Activated T-helper 17 cell treated with anti-CD3 and anti-CD28 coated beads, Interleukin-2, amount 50 U/mL, for 72 hours (primary cell): ENCODE measurements around the gene KIF22. TPM values are rescaled to one million over a fixed set of nuclear protein-coding genes. Genes with fewer than 3 reads are reported as not detected.
A peak's percentile ranks its signal among the peaks of the same experiment; 100 is the strongest.

Experiments
- ATAC-seq: fragments of 150-1000 bp; cut with Tn5 transposase; replicated peaks from 2 replicates; pipeline ENCODE4 v1.10.0; 2021; ENCODE audit warnings: mild to moderate bottlenecking, moderate library complexity
- H3K27ac Mint-ChIP-seq: one replicate; pipeline ENCODE4 v1.8.0; 2022; ENCODE audit warnings: mixed read lengths
- H3K27me3 Mint-ChIP-seq: one replicate; pipeline ENCODE4 v1.8.0; 2022; ENCODE audit warnings: mixed read lengths
- H3K36me3 Mint-ChIP-seq: one replicate; pipeline ENCODE4 v1.8.0; 2022; ENCODE audit warnings: low read depth, mild to moderate bottlenecking, mixed read lengths
- H3K4me1 Mint-ChIP-seq: one replicate; pipeline ENCODE4 v1.8.0; 2022; ENCODE audit warnings: mixed read lengths
- H3K4me3 Mint-ChIP-seq: one replicate; pipeline ENCODE4 v1.8.0; 2022; ENCODE audit warnings: mild to moderate bottlenecking, mixed read lengths
- H3K9me3 Mint-ChIP-seq: one replicate; pipeline ENCODE4 v1.8.0; 2022; ENCODE audit warnings: mixed read lengths
- total RNA-seq, 2 donors: library from RNA; stranded (reverse); gene quantifications; one replicate each; pipeline ENCODE4 v1.2.3, GENCODE V29; 2022

Gene KIF22
- total RNA-seq, 2 donors from 2014 or later = 122 to 139 TPM

DNA sequence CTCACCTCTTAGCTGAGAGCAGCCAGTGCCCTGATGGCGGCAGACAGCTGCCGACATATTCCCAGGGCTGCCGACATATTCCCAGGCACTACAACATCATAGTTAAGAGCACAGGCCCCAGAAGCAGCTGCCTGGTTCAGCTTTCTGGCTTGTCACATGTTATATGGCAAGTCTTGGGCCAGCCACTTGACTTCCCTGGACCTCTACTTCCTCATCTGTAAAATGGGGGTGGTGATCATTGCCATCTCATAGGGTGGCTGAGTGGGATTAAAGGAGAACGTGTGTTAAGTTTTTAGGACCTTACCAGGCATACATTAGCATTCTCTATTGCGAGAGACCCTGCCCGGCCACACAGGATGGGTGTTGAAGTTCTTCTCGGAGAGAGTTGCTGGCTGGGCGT is 53.4 kb downstream of the KIF22 start:
- Mint-ChIP-seq H3K4me3 (no peak overlapping the region), H3K4me1 (no peaks in the 10 kb centered on the region), H3K27me3 (no peaks in the 10 kb centered on the region), H3K36me3 (peaks cover 87% of the 10 kb centered on the region), H3K9me3 (no peaks in the 10 kb centered on the region), H3K27ac (peak overlapping the region; percentile 66)
- no peak for ATAC-seq

DNA sequence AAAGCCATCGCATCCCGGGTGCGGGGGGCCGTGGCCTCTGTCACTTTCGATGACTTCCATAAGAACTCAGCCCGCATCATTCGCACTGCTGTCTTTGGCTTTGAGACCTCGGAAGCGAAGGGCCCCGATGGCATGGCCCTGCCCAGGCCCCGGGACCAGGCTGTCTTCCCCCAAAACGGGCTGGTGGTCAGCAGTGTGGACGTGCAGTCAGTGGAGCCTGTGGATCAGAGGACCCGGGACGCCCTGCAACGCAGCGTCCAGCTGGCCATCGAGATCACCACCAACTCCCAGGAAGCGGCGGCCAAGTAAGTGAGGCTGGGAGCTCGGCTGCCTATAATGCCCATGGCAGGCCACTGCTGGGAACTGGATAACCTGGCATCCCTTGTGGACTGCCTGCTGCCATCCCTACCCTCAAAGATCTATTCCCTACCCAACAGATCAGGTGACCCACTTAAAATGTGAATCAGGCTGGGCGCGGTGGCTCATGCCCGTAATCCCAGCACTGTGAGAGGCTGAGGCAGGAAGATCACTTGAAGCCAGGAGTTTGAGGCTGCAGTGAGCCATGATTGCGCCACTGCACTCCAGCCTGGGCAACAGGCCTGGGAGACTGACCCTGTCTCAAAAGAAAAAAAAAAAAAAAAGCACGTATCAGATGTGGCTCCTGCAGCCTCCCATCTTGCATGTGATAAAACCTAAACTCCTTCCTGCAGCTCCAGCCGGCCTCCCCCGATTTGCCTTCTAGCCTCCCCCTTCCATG is 54.2 kb downstream of the KIF22 start:
- Mint-ChIP-seq H3K4me1 (no peaks in the 10 kb centered on the region), H3K36me3 (peaks cover 87% of the 10 kb centered on the region), H3K27me3 (no peaks in the 10 kb centered on the region), H3K27ac (no peak overlapping the region), H3K9me3 (no peaks in the 10 kb centered on the region), H3K4me3 (no peak overlapping the region)
- no peak for ATAC-seq

DNA sequence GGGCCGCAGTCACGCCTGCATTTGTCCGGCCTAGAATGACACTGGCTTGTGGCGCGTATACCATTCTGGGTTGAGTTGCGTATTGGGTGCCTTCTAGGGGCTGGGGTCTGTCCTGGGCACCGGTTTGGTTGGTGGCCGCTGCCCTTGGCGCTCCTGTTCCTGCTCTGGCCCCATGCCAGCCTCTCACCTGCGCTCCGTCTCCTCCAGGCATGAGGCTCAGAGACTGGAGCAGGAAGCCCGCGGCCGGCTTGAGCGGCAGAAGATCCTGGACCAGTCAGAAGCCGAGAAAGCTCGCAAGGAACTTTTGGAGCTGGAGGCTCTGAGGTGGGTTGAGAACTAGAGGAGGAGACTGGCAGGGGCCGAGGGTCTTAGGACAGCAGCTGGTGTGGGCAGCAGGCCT is 55.1 kb downstream of the KIF22 start:
- Mint-ChIP-seq H3K27me3 (no peaks in the 10 kb centered on the region), H3K9me3 (no peaks in the 10 kb centered on the region), H3K36me3 (peaks cover 87% of the 10 kb centered on the region), H3K27ac (no peak overlapping the region), H3K4me3 (no peak overlapping the region), H3K4me1 (no peaks in the 10 kb centered on the region)
- no peak for ATAC-seq

DNA sequence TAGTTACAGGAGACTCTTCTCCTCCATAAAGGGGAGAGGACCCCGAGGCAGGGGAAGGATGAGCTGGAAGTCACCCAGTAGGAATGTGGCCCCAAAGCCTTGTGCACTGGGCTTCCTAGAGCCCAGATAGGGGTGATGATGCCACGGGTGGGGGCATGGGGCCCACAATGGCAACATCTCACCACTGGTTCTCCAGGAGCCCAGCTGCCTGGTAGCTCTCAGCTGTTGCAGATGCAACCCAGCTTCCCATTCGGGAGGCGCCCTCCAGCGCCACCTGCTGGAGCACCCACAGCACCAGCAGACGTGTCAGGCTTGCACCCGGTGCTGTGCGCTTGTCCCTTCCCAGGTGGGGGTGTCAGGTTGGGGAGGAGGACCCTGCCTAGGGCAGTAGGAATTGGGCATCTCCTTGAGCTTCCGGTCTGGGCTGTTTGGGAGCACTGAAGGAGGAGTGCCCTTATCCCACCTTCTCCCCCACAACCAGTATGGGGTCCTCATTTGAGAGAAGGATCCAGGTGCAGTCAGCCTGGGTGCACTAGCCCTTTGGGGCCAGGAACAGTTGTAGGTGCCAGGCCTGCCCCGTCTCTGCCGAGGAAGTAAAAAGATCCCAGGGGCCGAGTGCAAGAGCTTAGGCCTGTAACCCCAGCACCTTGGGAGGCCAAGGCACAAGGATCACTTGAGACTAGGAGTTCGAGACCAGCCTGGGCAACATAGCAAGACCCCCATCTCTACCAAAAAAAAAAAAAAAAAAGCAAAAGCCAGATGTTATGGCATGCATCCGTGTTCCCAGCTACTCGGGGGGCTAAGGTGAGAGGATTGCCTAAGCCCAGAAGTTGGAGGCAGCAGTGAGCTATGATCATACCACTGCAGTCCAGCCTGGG is 58.1 kb downstream of the KIF22 start:
- Mint-ChIP-seq H3K27me3 (no peaks in the 10 kb centered on the region), H3K4me1 (no peaks in the 10 kb centered on the region), H3K4me3 (no peak overlapping the region), H3K27ac (no peak overlapping the region), H3K36me3 (peaks cover 67% of the 10 kb centered on the region), H3K9me3 (no peaks in the 10 kb centered on the region)
- peak; percentile 95 for ATAC-seq

DNA sequence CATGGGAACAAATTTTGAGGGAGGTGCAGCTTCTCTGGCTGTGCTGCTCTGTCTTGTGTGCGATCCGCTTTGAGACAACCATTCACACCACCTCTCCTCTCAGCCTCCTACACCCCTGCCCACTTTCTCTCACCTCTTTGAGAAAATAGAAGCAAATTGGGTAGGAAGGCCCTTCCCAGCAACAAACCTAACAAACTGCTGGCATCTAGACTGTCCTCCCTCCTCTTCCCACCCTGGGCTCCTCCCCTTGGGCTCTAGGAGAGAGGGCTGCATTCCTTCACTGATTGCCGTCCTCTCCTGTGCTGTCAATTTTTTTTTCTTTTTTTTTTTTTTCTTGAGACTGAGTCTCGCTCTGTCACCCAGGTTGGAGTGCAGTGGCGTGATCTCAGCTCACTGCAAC is 59.0 kb downstream of the KIF22 start:
- H3K4me3 Mint-ChIP-seq = no peak overlapping the region
- H3K36me3 Mint-ChIP-seq = peaks cover 58% of the 10 kb centered on the region
- no peaks in the 10 kb centered on the region for H3K9me3 Mint-ChIP-seq
- H3K4me1 Mint-ChIP-seq = no peaks in the 10 kb centered on the region
- peak overlapping the region; percentile 46 for H3K27ac Mint-ChIP-seq
- H3K27me3 Mint-ChIP-seq = no peaks in the 10 kb centered on the region
- no peak for ATAC-seq

DNA sequence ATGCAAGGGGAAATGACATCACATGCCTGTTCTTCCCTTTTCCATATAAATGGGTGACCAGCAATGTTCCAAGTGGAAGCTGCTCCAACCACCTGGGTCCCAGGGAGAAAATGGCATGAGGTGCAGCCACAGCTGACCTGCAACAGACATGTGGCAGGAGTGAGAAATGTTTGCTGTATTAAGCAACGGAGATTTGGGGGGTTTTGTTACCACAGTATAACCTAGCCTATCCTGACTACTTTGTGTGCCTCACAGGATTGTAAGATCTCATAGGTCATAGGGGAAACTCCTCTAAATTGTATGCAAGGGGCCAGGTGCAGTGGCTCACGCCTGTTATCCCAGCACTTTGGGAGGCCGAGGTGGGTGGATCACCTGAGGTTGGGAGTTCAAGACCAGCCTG is 60.4 kb downstream of the KIF22 start:
- Mint-ChIP-seq H3K4me1 (no peaks in the 10 kb centered on the region), H3K27me3 (no peaks in the 10 kb centered on the region), H3K9me3 (no peaks in the 10 kb centered on the region), H3K27ac (no peak overlapping the region), H3K36me3 (peaks cover 43% of the 10 kb centered on the region), H3K4me3 (no peak overlapping the region)
- ATAC-seq = no peak

DNA sequence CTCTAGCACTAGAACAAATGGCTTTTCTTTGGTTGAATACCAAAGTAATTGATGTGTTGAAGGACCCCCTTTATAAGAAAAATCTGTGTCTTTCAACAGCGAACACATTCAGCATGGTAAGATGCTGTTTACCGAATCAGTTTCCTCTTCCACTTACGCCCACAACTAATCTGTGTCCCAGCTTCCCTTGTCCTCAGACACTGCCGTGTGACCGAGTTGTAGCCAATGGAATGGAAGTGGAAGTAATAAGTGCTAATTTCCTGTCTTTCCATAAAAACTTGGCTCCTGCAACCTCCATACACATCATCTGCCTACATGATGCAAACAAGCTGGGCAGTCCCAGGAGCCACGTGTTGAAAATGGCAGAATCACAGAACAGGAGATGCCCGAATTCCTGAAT is 62.1 kb downstream of the KIF22 start:
- Mint-ChIP-seq H3K36me3 (peaks cover 33% of the 10 kb centered on the region), H3K4me1 (no peaks in the 10 kb centered on the region), H3K4me3 (no peak overlapping the region), H3K27me3 (no peaks in the 10 kb centered on the region), H3K27ac (no peak overlapping the region), H3K9me3 (no peaks in the 10 kb centered on the region)
- no peak for ATAC-seq

DNA sequence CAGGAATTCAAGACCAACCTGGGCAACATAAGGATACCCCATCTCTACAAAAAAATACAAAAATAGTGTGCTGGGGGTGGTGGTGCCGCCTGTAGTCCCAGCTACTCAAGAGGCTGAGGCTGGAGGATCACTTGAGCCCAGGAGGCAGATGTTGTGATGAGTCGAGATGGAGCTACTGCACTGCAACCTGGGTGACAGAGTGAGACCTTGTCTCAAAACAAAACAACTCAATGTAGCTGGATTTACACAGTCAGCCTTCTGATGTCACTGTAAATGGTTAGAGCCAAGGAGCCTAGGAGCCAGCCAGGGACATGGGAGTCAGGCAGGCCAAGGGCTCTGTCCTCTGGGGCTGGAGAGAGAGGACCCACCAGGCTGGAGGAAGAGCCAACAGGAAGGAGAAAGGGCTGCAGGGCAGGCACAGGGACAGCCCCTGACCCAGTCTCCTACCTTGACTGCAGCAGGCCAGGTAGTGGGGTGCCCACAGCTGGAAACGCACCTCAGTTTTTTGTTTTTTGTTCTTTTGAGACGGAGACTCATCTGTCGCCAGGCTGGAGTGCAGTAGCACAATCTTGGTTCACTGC is 64.1 kb downstream of the KIF22 start:
- peak; percentile 31 for ATAC-seq
- H3K4me1 Mint-ChIP-seq = no peaks in the 10 kb centered on the region
- no peak overlapping the region for H3K27ac Mint-ChIP-seq
- no peaks in the 10 kb centered on the region for H3K9me3 Mint-ChIP-seq
- H3K27me3 Mint-ChIP-seq = no peaks in the 10 kb centered on the region
- peaks cover 30% of the 10 kb centered on the region for H3K36me3 Mint-ChIP-seq
- no peak overlapping the region for H3K4me3 Mint-ChIP-seq

Other genes with a start within 250 kb of the KIF22 start
- gene SPN, start 127.5 kb upstream of the KIF22 start, total RNA-seq = 100 to 1,000 TPM; 137 to 173 TPM
- gene QPRT, start 111.6 kb upstream of the KIF22 start, total RNA-seq = 1 to 10 TPM; 3.2 to 4.3 TPM
- gene C16orf54, start 44.8 kb upstream of the KIF22 start, total RNA-seq = 10 to 100 TPM; 15.9 to 23.5 TPM
- not detected for gene ZG16, start 12.5 kb upstream of the KIF22 start, total RNA-seq
- 100 to 1,000 TPM; 239 to 288 TPM for gene MAZ, start 15.8 kb downstream of the KIF22 start, total RNA-seq
- gene PRRT2, start 21.4 kb downstream of the KIF22 start, total RNA-seq = 1 to 10 TPM; 1.2 to 9.1 TPM
- gene PAGR1, start 25.4 kb downstream of the KIF22 start, total RNA-seq = 10 to 100 TPM; 26.8 to 26.9 TPM
- gene MVP, start 29.7 kb downstream of the KIF22 start, total RNA-seq = 100 to 1,000 TPM; 101 to 133 TPM
- 10 to 100 TPM; 36.1 to 45.9 TPM for gene CDIPT, start 72.5 kb downstream of the KIF22 start, total RNA-seq
- under 1 TPM in 1 of 2 donors, not detected in 1; 0.56 TPM for gene SEZ6L2, start 108.8 kb downstream of the KIF22 start, total RNA-seq
- 1 to 10 TPM; 3.1 to 3.5 TPM for gene ASPHD1, start 109.7 kb downstream of the KIF22 start, total RNA-seq
- gene KCTD13, start 135.5 kb downstream of the KIF22 start, total RNA-seq = 10 to 100 TPM; 31.9 to 36.0 TPM
- 10 to 100 TPM; 55.2 to 70.8 TPM for gene TMEM219, start 171.3 kb downstream of the KIF22 start, total RNA-seq
- 10 to 100 TPM; 34.9 to 44.0 TPM for gene TAOK2, start 183.1 kb downstream of the KIF22 start, total RNA-seq
- 10 to 100 TPM; 23.9 to 34.1 TPM for gene HIRIP3, start 204.9 kb downstream of the KIF22 start, total RNA-seq
- gene INO80E, start 205.5 kb downstream of the KIF22 start, total RNA-seq = 100 to 1,000 TPM in 1 of 2 donors, 10 to 100 TPM in 1; 77.9 to 116 TPM
- gene DOC2A, start 220.3 kb downstream of the KIF22 start, total RNA-seq = 1 to 10 TPM in 1 of 2 donors, under 1 TPM in 1; 0.19 to 1.0 TPM
- not detected for gene C16orf92, start 232.4 kb downstream of the KIF22 start, total RNA-seq
- 1 to 10 TPM; 1.9 to 7.4 TPM for gene TLCD3B, start 240.5 kb downstream of the KIF22 start, total RNA-seq